ENCODE results near the gene PCDHB13.
"Not testable (repeated sequence)": the region's sequence is repeated elsewhere in the genome, so short reads cannot be mapped to it uniquely, and the experiment has no call there.

- not testable (repeated sequence) for TF ChIP-seq CTCF (IDR thresholded peaks at IDR 0.05; ENCODE audit: low read depth, low read length, missing input control); RAD21 (IDR thresholded peaks at IDR 0.05); EGR1 (IDR thresholded peaks at IDR 0.05; ENCODE audit: low read depth in 2 of 2); JUND (IDR thresholded peaks at IDR 0.05)
- TF ChIP-seq, protein P1, sequence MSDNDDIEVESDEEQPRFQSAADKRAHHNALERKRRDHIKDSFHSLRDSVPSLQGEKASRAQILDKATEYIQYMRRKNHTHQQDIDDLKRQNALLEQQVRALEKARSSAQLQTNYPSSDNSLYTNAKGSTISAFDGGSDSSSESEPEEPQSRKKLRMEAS (IDR thresholded peaks at IDR 0.05), result not testable (repeated sequence)
- TF ChIP-seq, protein P2, sequence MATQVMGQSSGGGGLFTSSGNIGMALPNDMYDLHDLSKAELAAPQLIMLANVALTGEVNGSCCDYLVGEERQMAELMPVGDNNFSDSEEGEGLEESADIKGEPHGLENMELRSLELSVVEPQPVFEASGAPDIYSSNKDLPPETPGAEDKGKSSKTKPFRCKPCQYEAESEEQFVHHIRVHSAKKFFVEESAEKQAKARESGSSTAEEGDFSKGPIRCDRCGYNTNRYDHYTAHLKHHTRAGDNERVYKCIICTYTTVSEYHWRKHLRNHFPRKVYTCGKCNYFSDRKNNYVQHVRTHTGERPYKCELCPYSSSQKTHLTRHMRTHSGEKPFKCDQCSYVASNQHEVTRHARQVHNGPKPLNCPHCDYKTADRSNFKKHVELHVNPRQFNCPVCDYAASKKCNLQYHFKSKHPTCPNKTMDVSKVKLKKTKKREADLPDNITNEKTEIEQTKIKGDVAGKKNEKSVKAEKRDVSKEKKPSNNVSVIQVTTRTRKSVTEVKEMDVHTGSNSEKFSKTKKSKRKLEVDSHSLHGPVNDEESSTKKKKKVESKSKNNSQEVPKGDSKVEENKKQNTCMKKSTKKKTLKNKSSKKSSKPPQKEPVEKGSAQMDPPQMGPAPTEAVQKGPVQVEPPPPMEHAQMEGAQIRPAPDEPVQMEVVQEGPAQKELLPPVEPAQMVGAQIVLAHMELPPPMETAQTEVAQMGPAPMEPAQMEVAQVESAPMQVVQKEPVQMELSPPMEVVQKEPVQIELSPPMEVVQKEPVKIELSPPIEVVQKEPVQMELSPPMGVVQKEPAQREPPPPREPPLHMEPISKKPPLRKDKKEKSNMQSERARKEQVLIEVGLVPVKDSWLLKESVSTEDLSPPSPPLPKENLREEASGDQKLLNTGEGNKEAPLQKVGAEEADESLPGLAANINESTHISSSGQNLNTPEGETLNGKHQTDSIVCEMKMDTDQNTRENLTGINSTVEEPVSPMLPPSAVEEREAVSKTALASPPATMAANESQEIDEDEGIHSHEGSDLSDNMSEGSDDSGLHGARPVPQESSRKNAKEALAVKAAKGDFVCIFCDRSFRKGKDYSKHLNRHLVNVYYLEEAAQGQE (IDR thresholded peaks at IDR 0.05), result not testable (repeated sequence)
Measured at GRCh38 chr5:141216035-141216434, 2.3 kb downstream of the PCDHB13 start.

Measured in liver (tissue), 3 donors.